Astrocyte (in vitro differentiated cells and primary cell): ENCODE results near the gene PLCH1.

Experiments used
- CTCF ChIP-seq: IDR thresholded peaks from 2 replicates; pipeline ENCODE4 v1.5.1; 2011; ENCODE audit warnings: low read depth, mild to moderate bottlenecking, inconsistent platforms, low read length, moderate library complexity; ENCODE audit not compliant: insufficient read depth
- EZH2 ChIP-seq: IDR thresholded peaks from 2 replicates; pipeline ENCODE4 v1.6.1; 2012; ENCODE audit warnings: mild to moderate bottlenecking, low read length, inconsistent platforms; ENCODE audit not compliant: insufficient read depth

GRCh38 chr3:155553326-155553725, 191.5 kb downstream of the PLCH1 start:
- no peak for TF ChIP-seq CTCF
- TF ChIP-seq EZH2, result no peak
